Astrocyte (in vitro differentiated cells and primary cell): Measurements from ENCODE around the gene ADAMTS13. TPM values are rescaled to one million over a fixed set of nuclear protein-coding genes. Genes with fewer than 3 reads are reported as not detected.
"Not testable (repeated sequence)": the region's sequence is repeated elsewhere in the genome, so short reads cannot be mapped to it uniquely, and the experiment has no call there.

Source experiments
- DNase-seq: peaks from one replicate; pipeline ENCODE4 v3.0.0-alpha.2; 2010; ENCODE audit warnings: low read depth
- FAIRE-seq: peaks from 2 replicates; lab custom pipeline; 2011; peaks lifted over from hg19 to GRCh38; lab: Jason Lieb, UNC
- H2AFZ ChIP-seq: 2 replicates; pipeline ENCODE4 v1.6.0; 2012; ENCODE audit warnings: low read depth, low read length, inconsistent platforms
- H3K27ac ChIP-seq: 2 replicates; pipeline ENCODE4 v1.5.1; 2011; ENCODE audit warnings: low read depth, low read length, inconsistent platforms
- H3K27me3 ChIP-seq: 2 replicates; pipeline ENCODE4 v1.6.0; 2011; ENCODE audit warnings: low read length, inconsistent platforms; ENCODE audit not compliant: insufficient read depth
- H3K36me3 ChIP-seq: 2 replicates; pipeline ENCODE4 v1.5.1; 2011; ENCODE audit warnings: low read length, inconsistent platforms; ENCODE audit not compliant: insufficient read depth
- H3K4me1 ChIP-seq: 2 replicates; pipeline ENCODE4 v1.5.1; 2011; ENCODE audit warnings: low read length, inconsistent platforms; ENCODE audit not compliant: insufficient read depth
- H3K4me2 ChIP-seq: 2 replicates; pipeline ENCODE4 v1.6.0; 2012; ENCODE audit warnings: low read length, inconsistent platforms
- H3K4me3 ChIP-seq: 2 replicates; pipeline ENCODE4 v1.5.1; 2011; ENCODE audit warnings: low read depth, mild to moderate bottlenecking, low read length, inconsistent platforms; ENCODE audit not compliant: insufficient read depth
- H3K79me2 ChIP-seq: 2 replicates; pipeline ENCODE4 v1.6.0; 2012; ENCODE audit warnings: mild to moderate bottlenecking, low read length, inconsistent platforms; ENCODE audit not compliant: insufficient read depth
- H3K9ac ChIP-seq: 2 replicates; pipeline ENCODE4 v1.6.0; 2012; ENCODE audit warnings: mild to moderate bottlenecking, low read length, inconsistent platforms
- H3K9me3 ChIP-seq: 2 replicates; pipeline ENCODE4 v1.5.1; 2012; ENCODE audit warnings: low read depth, mild to moderate bottlenecking, low read length, inconsistent platforms; ENCODE audit not compliant: insufficient read depth
- H4K20me1 ChIP-seq: 2 replicates; pipeline ENCODE4 v1.6.0; 2012; ENCODE audit warnings: low read length, inconsistent platforms; ENCODE audit not compliant: insufficient read depth
- H3K27ac Mint-ChIP-seq: one replicate; pipeline ENCODE4 v1.8.0; 2021; ENCODE audit warnings: mild to moderate bottlenecking, mixed read lengths; ENCODE audit not compliant: unreplicated experiment
- H3K27me3 Mint-ChIP-seq: one replicate; pipeline ENCODE4 v1.8.0; 2021; ENCODE audit warnings: low read depth, mixed read lengths; ENCODE audit not compliant: unreplicated experiment
- H3K36me3 Mint-ChIP-seq: one replicate; pipeline ENCODE4 v1.8.0; 2021; ENCODE audit warnings: low read depth, mixed read lengths; ENCODE audit not compliant: unreplicated experiment
- H3K4me1 Mint-ChIP-seq: one replicate; pipeline ENCODE4 v1.8.0; 2021; ENCODE audit warnings: low read depth, mixed read lengths; ENCODE audit not compliant: unreplicated experiment
- H3K4me3 Mint-ChIP-seq: one replicate; pipeline ENCODE4 v1.8.0; 2021; ENCODE audit warnings: mild to moderate bottlenecking, moderate library complexity, mixed read lengths; ENCODE audit not compliant: unreplicated experiment
- H3K9me3 Mint-ChIP-seq: one replicate; pipeline ENCODE4 v1.8.0; 2021; ENCODE audit warnings: mild to moderate bottlenecking, mixed read lengths; ENCODE audit not compliant: unreplicated experiment
- EZH2 ChIP-seq: IDR thresholded peaks from 2 replicates; pipeline ENCODE4 v1.6.1; 2012; ENCODE audit warnings: mild to moderate bottlenecking, low read length, inconsistent platforms; ENCODE audit not compliant: insufficient read depth
- total RNA-seq: library from RNA; stranded (reverse); gene quantifications from 2 replicates; pipeline ENCODE4 v1.2.1, GENCODE V29; 2021
- TF ChIP-seq, protein P1 (sequence below): IDR thresholded peaks from 2 replicates; pipeline ENCODE4 v1.5.1; 2011; ENCODE audit warnings: low read depth, mild to moderate bottlenecking, inconsistent platforms, low read length, moderate library complexity; ENCODE audit not compliant: insufficient read depth

The ADAMTS13 gene
- total RNA-seq, 1 donor from 2014 or later: 5.6 TPM

GRCh38 chr9:133375116-133375723 lies 46.9 kb upstream of the ADAMTS13 start:
- Histone ChIP-seq H3K9ac (peak overlapping the region; percentile 99), H3K4me3 (peak overlapping the region; percentile 83), H3K27ac (peak overlapping the region; percentile 92), H3K9me3 (no peaks in the 10 kb centered on the region), H2AFZ (no peak overlapping the region), H3K36me3 (peaks cover 22% of the 10 kb centered on the region), H3K4me1 (peaks cover 37% of the 10 kb centered on the region), H3K79me2 (peaks cover 57% of the 10 kb centered on the region), H3K27me3 (no peaks in the 10 kb centered on the region), H3K4me2 (peak overlapping the region; percentile 84), H4K20me1 (peaks cover 51% of the 10 kb centered on the region)
- Mint-ChIP-seq H3K27me3 (no peaks in the 10 kb centered on the region), H3K27ac (peak overlapping the region; percentile 99), H3K4me3 (peak overlapping the region; percentile 99), H3K36me3 (peaks cover 5% of the 10 kb centered on the region), H3K4me1 (peaks cover 32% of the 10 kb centered on the region), H3K9me3 (no peaks in the 10 kb centered on the region)
- DNase-seq (peak; percentile 17), FAIRE-seq (no peak)
- no peak for TF ChIP-seq EZH2
- TF ChIP-seq, protein P1, sequence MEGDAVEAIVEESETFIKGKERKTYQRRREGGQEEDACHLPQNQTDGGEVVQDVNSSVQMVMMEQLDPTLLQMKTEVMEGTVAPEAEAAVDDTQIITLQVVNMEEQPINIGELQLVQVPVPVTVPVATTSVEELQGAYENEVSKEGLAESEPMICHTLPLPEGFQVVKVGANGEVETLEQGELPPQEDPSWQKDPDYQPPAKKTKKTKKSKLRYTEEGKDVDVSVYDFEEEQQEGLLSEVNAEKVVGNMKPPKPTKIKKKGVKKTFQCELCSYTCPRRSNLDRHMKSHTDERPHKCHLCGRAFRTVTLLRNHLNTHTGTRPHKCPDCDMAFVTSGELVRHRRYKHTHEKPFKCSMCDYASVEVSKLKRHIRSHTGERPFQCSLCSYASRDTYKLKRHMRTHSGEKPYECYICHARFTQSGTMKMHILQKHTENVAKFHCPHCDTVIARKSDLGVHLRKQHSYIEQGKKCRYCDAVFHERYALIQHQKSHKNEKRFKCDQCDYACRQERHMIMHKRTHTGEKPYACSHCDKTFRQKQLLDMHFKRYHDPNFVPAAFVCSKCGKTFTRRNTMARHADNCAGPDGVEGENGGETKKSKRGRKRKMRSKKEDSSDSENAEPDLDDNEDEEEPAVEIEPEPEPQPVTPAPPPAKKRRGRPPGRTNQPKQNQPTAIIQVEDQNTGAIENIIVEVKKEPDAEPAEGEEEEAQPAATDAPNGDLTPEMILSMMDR: no peak

DNA sequence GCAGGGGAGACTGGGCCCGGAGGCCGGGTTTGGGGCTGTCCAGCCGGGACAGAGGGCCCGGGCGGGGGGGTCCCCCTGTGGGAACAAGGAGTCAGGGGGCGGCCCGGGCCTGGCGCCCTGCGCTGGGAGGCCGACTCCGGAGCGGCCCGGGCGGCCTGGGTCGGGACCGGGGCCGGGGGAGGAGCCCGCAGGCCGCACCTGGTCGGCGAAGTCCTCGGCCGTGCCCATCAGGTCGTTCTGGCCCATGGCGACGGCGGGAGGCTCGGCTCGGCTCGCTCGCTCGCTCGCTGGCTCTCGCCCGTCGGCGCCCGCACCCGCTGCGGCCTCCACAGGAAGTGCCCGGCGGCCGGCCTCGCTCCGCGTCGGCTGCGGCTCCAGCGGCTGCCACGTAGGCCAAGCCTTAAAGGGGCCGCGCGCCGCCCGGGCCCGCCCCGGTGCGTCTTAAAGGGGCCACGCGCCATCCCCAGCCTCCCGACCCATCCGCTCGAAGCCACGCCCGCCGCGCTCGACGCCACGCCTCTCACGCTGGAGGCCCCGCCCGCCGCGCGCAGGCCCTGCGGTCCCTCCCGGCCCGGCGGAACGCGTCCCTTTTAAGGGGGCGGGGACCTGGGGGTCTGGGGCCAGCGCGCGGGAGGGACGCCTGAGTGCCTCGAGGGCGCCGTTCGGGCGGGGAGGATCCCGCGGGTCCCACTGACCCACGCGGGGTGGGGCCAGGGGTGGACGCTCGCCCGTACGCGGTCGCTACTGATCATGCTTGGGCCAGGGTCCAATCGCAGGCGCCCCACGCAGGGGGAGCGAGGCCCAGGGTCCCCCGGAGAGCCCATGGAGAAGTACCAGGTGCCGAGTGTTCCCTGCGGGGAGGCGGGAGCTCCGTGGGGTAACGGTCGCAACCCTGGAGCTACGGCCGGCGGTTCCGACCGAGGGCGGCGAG lies 46.2 kb upstream of the ADAMTS13 start, which contains the start of the genes STKLD1 and SURF4:
STKLD1 (plus strand) TSS at position 643 of the 931 bp plus-strand sequence; CDS start at position 751, 108 bp downstream.
SURF4 (minus strand) TSS at position 337 of the 931 bp plus-strand sequence; CDS start at position 246, 91 bp downstream.
- peaks cover 44% of the 10 kb centered on the region for H4K20me1 ChIP-seq
- no peaks in the 10 kb centered on the region for H3K27me3 ChIP-seq
- H3K9me3 Mint-ChIP-seq: no peaks in the 10 kb centered on the region
- no peaks in the 10 kb centered on the region for H3K27me3 Mint-ChIP-seq
- FAIRE-seq (no peak), DNase-seq (peak; percentile 90)
- H3K36me3 Mint-ChIP-seq: peaks cover 3% of the 10 kb centered on the region
- TF ChIP-seq EZH2: no peak
- TF ChIP-seq, protein P1: no peak
- H3K79me2 ChIP-seq: peaks cover 49% of the 10 kb centered on the region
- H3K9me3 ChIP-seq: no peaks in the 10 kb centered on the region
- peaks cover 25% of the 10 kb centered on the region for H3K4me1 Mint-ChIP-seq
- peak within 1 kb of the TSS; percentile 91 for H3K4me2 ChIP-seq
- H3K27ac Mint-ChIP-seq: peak within 1 kb of the TSS; percentile 99
- peaks cover 29% of the 10 kb centered on the region for H3K4me1 ChIP-seq
- peaks cover 15% of the 10 kb centered on the region for H3K36me3 ChIP-seq
- peak within 1 kb of the TSS; percentile 92 for H3K27ac ChIP-seq
- peak within 1 kb of the TSS; percentile 91 for H2AFZ ChIP-seq
- H3K4me3 Mint-ChIP-seq: peak within 1 kb of the TSS; percentile 99
- peak within 1 kb of the TSS; percentile 99 for H3K9ac ChIP-seq
- peak within 1 kb of the TSS; percentile 83 for H3K4me3 ChIP-seq

GRCh38 chr9:133377280-133377679 lies 44.9 kb upstream of the ADAMTS13 start:
- H3K27ac ChIP-seq, DNase-seq, H3K36me3 ChIP-seq, FAIRE-seq, H3K36me3 Mint-ChIP-seq, H3K4me3 ChIP-seq, H3K4me2 ChIP-seq, H3K27ac Mint-ChIP-seq, H3K27me3 Mint-ChIP-seq, H3K9me3 ChIP-seq, H2AFZ ChIP-seq, H3K27me3 ChIP-seq, H3K9ac ChIP-seq, H3K9me3 Mint-ChIP-seq: not testable (repeated sequence)
- Histone ChIP-seq H3K4me1 (peaks cover 16% of the 10 kb centered on the region), H4K20me1 (peaks cover 31% of the 10 kb centered on the region), H3K79me2 (peaks cover 36% of the 10 kb centered on the region)
- H3K4me3 Mint-ChIP-seq: peak overlapping the region; percentile 76
- H3K4me1 Mint-ChIP-seq: peaks cover 13% of the 10 kb centered on the region
